OCI-LY7 (cell line): ENCODE measurements around the gene VIP.

ENCODE experiments used
- EZH2phosphoT487 ChIP-seq: fragments of 200-600 bp; sonication (generic); IDR thresholded peaks from 2 replicates; pipeline ENCODE4 v1.6.1; 2018; ENCODE audit warnings: low read depth, borderline replicate concordance, mild to moderate bottlenecking, mixed run types, antibody characterized with exemption, low read length, moderate library complexity, mixed read lengths
- TF ChIP-seq, protein P1 (sequence below): fragments of 200-600 bp; sonication (generic); conservative IDR thresholded peaks from 2 replicates; pipeline ENCODE4 v1.5.1; 2014; ENCODE audit warnings: mild to moderate bottlenecking, antibody characterized with exemption, low read length, moderate library complexity, mixed read lengths

DNA sequence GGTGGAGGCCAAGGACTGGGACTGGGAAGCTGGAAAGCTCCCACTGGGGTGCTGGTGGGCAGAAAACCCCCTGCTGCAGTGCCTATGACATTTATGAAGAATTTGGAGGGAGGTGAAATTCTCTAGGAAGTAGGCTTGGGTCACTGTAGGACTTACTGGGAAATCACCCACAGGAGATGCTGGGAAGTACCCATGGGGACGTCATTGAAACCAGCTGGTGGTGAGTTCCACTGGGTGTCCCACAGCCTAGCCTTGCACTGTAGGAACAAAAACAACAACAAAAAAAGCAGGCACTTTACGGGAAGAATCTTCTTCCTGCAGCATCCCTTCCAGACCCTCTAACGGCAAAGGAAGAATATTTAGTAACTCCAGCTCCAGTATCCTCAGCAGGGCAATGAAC is 26.2 kb downstream of the VIP start:
- TF ChIP-seq, protein P1, sequence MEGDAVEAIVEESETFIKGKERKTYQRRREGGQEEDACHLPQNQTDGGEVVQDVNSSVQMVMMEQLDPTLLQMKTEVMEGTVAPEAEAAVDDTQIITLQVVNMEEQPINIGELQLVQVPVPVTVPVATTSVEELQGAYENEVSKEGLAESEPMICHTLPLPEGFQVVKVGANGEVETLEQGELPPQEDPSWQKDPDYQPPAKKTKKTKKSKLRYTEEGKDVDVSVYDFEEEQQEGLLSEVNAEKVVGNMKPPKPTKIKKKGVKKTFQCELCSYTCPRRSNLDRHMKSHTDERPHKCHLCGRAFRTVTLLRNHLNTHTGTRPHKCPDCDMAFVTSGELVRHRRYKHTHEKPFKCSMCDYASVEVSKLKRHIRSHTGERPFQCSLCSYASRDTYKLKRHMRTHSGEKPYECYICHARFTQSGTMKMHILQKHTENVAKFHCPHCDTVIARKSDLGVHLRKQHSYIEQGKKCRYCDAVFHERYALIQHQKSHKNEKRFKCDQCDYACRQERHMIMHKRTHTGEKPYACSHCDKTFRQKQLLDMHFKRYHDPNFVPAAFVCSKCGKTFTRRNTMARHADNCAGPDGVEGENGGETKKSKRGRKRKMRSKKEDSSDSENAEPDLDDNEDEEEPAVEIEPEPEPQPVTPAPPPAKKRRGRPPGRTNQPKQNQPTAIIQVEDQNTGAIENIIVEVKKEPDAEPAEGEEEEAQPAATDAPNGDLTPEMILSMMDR = no peak
- TF ChIP-seq EZH2phosphoT487 = no peak
